ENCODE results near the gene MAP4K2.
A peak's percentile ranks its signal among the peaks of the same experiment; 100 is the strongest.

MAP4K2 gene

GRCh38 chr11:64791781-64792291 lies 11.2 kb downstream of the MAP4K2 start:
- DNase-seq (ENCODE audit: low spot score), result no peak

GRCh38 chr11:64790205-64791095 lies 12.6 kb downstream of the MAP4K2 start:
- DNase-seq (ENCODE audit: low spot score), result no peak

GRCh38 chr11:64789331-64790204 lies 13.4 kb downstream of the MAP4K2 start:
- no peak for DNase-seq (ENCODE audit: low spot score)

GRCh38 chr11:64788321-64789215 lies 14.4 kb downstream of the MAP4K2 start:
- no peak for DNase-seq (ENCODE audit: low spot score)

GRCh38 chr11:64787526-64788320 lies 15.3 kb downstream of the MAP4K2 start:
- DNase-seq (ENCODE audit: low spot score), result peak; percentile 50

- no peak for DNase-seq (ENCODE audit: low spot score)
These were observed 16.7 kb downstream of the MAP4K2 start for GRCh38 chr11:64786308-64786707.

GRCh38 chr11:64784813-64785581 lies 18.0 kb downstream of the MAP4K2 start:
- DNase-seq (ENCODE audit: low spot score), result no peak

GRCh38 chr11:64778473-64779298 lies 24.3 kb downstream of the MAP4K2 start, which contains the start of gene SF1:
Gene SF1, minus strand, starts transcription at chr11:64778542. Its CDS starts 150 bp downstream, at chr11:64778392.
- DNase-seq (ENCODE audit: low spot score), result peak; percentile 99

- DNase-seq (ENCODE audit: low spot score), result no peak
These were observed 24.9 kb downstream of the MAP4K2 start for GRCh38 chr11:64778223-64778472.

- DNase-seq (ENCODE audit: low spot score), result peak; percentile 94
These were observed 25.4 kb downstream of the MAP4K2 start for GRCh38 chr11:64777449-64778222.

- DNase-seq (ENCODE audit: low spot score), result no peak
These were observed 26.1 kb downstream of the MAP4K2 start for GRCh38 chr11:64776875-64777274.

GRCh38 chr11:64776425-64776824 lies 26.6 kb downstream of the MAP4K2 start:
- no peak for DNase-seq (ENCODE audit: low spot score)

GRCh38 chr11:64774144-64774543 lies 28.9 kb downstream of the MAP4K2 start:
- DNase-seq (ENCODE audit: low spot score), result no peak

GRCh38 chr11:64772303-64773018 lies 30.6 kb downstream of the MAP4K2 start:
- DNase-seq (ENCODE audit: low spot score), result no peak

- no peak for DNase-seq (ENCODE audit: low spot score)
These were observed 31.2 kb downstream of the MAP4K2 start for GRCh38 chr11:64771861-64772260.

GRCh38 chr11:64770120-64770519 lies 32.9 kb downstream of the MAP4K2 start:
- DNase-seq (ENCODE audit: low spot score), result no peak

- no peak for DNase-seq (ENCODE audit: low spot score)
These were observed 33.7 kb downstream of the MAP4K2 start for GRCh38 chr11:64769283-64769682.

GRCh38 chr11:64768300-64768694 lies 34.7 kb downstream of the MAP4K2 start:
- no peak for DNase-seq (ENCODE audit: low spot score)
